ENCODE measurements around the gene CADPS. TPM values are rescaled to one million over a fixed set of nuclear protein-coding genes. Genes with fewer than 3 reads are reported as not detected.

CADPS gene
- polyA plus RNA-seq, 2 of the 4 experiments (the other 2 are of a cell fraction) = not detected

- no peak for TF ChIP-seq HOXB5 (CRISPR knock-in tag; IDR thresholded peaks at IDR 0.05)
These were observed 346.0 kb downstream of the CADPS start (continued) for GRCh38 chr3:62529230-62529629.

DNA sequence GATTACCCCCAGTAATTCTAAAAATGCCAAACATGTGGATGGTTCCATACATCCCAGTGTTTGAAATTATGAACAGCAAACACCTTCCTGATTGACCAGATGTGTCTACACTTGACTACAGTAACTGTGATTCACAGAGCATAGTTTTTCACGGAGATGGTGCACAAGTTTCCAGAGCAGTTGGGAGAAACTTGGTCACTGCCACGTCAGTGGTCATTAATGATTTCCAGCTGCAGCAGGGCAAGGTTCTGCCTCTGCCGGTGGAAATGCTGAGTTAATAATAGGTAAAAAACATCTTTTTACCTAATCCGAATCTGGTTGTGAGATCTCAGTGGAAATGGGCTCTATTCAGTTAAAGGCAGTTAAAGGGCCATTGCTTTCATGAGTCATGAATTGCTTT lies 347.7 kb downstream of the CADPS start:
- Histone ChIP-seq H3K9me3 (no peaks in the 10 kb centered on the region), H3K4me1 (no peaks in the 10 kb centered on the region), H3K27ac (no peak overlapping the region), H3K4me2 (no peak overlapping the region), H3K4me3 (no peak overlapping the region)
- no peak for ATAC-seq
- DNase-seq (ENCODE audit: low read depth in 1 of 2, low spot score in 1 of 2) = no peak
- FAIRE-seq = no peak
- 8% methylated on average over 4 of the region's 4 CpGs for WGBS (ENCODE audit: missing lambda C conversion rate)
- TF ChIP-seq RFX5 (IDR thresholded peaks at IDR 0.05) (no peak), E2F6 (IDR thresholded peaks at IDR 0.05; ENCODE audit: borderline replicate concordance, low read depth) (no peak), BHLHE40 (IDR thresholded peaks at IDR 0.05; ENCODE audit: low read depth, low read length) (no peak), KDM1A (IDR thresholded peaks at IDR 0.05; ENCODE audit: low read depth) (no peak), CHD2 (IDR thresholded peaks at IDR 0.05; ENCODE audit: low read length, partially characterized antibody) (no peak), USF2 (IDR thresholded peaks at IDR 0.05) (no peak), PBX3 (IDR thresholded peaks at IDR 0.05) (no peak), CBX8 (IDR thresholded peaks at IDR 0.05) (no peak), EHF (CRISPR knock-in tag; IDR thresholded peaks at IDR 0.05) (no peak), CEBPB (IDR thresholded peaks at IDR 0.05) (no peak), NPAS2 (CRISPR knock-in tag; IDR thresholded peaks at IDR 0.05; ENCODE audit: borderline replicate concordance) (no peak), REST (IDR thresholded peaks at IDR 0.05) (no peak), RARB (CRISPR knock-in tag; IDR thresholded peaks at IDR 0.05) (no peak), RNF2 (IDR thresholded peaks at IDR 0.05; ENCODE audit: borderline replicate concordance, low read depth) (no peak), FOXS1 (CRISPR knock-in tag; IDR thresholded peaks at IDR 0.05) (no peak), EHMT2 (IDR thresholded peaks at IDR 0.05; ENCODE audit: low read depth) (no peak), BCL3 (IDR thresholded peaks at IDR 0.05) (no peak), TP53 (CRISPR knock-in tag; IDR thresholded peaks at IDR 0.05) (no peak), HOXB13 (CRISPR knock-in tag; IDR thresholded peaks at IDR 0.05; ENCODE audit: low read depth) (no peak)
- TF ChIP-seq, protein P1, sequence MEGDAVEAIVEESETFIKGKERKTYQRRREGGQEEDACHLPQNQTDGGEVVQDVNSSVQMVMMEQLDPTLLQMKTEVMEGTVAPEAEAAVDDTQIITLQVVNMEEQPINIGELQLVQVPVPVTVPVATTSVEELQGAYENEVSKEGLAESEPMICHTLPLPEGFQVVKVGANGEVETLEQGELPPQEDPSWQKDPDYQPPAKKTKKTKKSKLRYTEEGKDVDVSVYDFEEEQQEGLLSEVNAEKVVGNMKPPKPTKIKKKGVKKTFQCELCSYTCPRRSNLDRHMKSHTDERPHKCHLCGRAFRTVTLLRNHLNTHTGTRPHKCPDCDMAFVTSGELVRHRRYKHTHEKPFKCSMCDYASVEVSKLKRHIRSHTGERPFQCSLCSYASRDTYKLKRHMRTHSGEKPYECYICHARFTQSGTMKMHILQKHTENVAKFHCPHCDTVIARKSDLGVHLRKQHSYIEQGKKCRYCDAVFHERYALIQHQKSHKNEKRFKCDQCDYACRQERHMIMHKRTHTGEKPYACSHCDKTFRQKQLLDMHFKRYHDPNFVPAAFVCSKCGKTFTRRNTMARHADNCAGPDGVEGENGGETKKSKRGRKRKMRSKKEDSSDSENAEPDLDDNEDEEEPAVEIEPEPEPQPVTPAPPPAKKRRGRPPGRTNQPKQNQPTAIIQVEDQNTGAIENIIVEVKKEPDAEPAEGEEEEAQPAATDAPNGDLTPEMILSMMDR (IDR thresholded peaks at IDR 0.05) = no peak
- ChIA-PET CTCF (no interaction called here), POLR2A (no interaction called here)

Data from A549 (cell line).